Breast epithelium (tissue), 3 donors: ENCODE measurements around the gene RTL10.

Experiments used
- POLR2A ChIP-seq: fragments of 450-650 bp; IDR thresholded peaks from one replicate; pipeline ENCODE4 v1.6.1; 2016; ENCODE audit warnings: antibody characterized with exemption, mild to moderate bottlenecking, moderate library complexity
- POLR2AphosphoS5 ChIP-seq, 3 donors: sonication (generic); formaldehyde crosslinking; IDR thresholded peaks; one replicate each; pipeline ENCODE4 v1.6.1; 2017; ENCODE audit warnings: antibody characterized with exemption in 3 of 3
- TF ChIP-seq, protein P1 (sequence below), 3 donors: fragments of 450-650 bp; IDR thresholded peaks; one replicate each; pipeline ENCODE4 v1.5.1; 2016 to 2017; ENCODE audit warnings: antibody characterized with exemption in 3 of 3, mild to moderate bottlenecking in 3 of 3, moderate library complexity in 3 of 3

DNA sequence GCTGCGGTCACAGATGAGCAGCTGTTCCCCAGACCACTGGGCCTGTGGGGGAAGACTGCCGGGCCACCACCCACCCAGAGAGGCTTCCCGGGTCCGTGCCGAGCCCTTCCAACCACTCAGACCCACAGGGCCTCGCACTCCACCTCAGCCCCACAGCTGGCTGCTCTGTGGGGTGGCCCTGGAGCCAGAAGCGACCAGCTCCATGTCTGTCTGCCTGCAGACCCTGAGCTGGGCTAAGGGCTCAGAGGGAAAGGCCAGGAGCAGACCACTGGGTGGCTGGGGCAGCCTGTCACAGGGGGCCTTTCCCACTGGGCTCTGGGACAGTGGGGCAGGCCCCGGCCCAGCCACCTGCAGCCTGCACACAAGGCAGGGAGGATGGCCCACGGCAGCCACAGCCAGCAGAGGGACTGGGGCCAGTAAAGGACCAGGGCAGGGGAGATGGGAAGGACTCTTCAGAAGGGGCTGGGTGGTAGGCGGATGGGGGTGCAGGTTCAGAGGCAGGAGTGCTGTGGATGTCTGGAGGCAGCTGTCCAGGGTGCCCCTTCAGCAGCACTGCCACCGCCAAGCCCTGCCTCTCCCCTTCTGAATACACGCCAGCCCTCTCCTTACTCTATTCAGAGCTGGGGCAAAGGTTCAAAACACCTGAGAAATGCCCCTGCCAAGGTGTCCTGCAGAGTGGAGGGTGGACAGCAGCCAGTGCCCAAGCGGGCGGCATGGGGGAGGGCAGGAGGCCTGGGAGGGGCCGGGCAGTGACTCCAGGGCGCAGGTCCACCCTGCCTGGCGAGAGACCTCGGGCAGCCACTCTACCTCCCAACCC, 32.2 kb downstream of the RTL10 start:
- TF ChIP-seq, protein P1, sequence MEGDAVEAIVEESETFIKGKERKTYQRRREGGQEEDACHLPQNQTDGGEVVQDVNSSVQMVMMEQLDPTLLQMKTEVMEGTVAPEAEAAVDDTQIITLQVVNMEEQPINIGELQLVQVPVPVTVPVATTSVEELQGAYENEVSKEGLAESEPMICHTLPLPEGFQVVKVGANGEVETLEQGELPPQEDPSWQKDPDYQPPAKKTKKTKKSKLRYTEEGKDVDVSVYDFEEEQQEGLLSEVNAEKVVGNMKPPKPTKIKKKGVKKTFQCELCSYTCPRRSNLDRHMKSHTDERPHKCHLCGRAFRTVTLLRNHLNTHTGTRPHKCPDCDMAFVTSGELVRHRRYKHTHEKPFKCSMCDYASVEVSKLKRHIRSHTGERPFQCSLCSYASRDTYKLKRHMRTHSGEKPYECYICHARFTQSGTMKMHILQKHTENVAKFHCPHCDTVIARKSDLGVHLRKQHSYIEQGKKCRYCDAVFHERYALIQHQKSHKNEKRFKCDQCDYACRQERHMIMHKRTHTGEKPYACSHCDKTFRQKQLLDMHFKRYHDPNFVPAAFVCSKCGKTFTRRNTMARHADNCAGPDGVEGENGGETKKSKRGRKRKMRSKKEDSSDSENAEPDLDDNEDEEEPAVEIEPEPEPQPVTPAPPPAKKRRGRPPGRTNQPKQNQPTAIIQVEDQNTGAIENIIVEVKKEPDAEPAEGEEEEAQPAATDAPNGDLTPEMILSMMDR (IDR thresholded peaks at IDR 0.05) = no peak
- no peak for TF ChIP-seq POLR2A
- TF ChIP-seq POLR2AphosphoS5 (IDR thresholded peaks at IDR 0.05) = no peak
